Measurements from ENCODE around the gene MEGF6.

MEGF6 gene

DNA sequence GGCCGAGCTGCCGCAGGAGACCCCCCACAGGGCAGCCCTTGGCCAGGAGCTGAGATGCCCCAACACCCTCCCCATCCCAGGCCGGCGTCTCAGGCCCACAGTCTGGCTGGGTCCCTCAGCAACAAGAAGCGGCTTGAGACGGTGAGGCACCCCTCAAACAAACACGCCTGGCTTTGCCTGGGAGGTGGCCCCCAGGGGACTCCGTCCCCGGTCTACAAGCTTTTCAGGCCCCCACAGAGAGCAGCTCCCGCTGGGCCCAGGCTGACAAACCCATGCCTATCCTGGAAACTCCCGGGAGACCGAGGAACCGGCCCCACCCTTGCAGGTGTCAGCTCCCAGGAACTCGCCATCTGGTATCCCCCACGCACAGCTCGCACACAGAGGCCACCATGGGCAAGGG lies 89.9 kb downstream of the MEGF6 start:
- no peak for DNase-seq (ENCODE audit: low spot score)

DNA sequence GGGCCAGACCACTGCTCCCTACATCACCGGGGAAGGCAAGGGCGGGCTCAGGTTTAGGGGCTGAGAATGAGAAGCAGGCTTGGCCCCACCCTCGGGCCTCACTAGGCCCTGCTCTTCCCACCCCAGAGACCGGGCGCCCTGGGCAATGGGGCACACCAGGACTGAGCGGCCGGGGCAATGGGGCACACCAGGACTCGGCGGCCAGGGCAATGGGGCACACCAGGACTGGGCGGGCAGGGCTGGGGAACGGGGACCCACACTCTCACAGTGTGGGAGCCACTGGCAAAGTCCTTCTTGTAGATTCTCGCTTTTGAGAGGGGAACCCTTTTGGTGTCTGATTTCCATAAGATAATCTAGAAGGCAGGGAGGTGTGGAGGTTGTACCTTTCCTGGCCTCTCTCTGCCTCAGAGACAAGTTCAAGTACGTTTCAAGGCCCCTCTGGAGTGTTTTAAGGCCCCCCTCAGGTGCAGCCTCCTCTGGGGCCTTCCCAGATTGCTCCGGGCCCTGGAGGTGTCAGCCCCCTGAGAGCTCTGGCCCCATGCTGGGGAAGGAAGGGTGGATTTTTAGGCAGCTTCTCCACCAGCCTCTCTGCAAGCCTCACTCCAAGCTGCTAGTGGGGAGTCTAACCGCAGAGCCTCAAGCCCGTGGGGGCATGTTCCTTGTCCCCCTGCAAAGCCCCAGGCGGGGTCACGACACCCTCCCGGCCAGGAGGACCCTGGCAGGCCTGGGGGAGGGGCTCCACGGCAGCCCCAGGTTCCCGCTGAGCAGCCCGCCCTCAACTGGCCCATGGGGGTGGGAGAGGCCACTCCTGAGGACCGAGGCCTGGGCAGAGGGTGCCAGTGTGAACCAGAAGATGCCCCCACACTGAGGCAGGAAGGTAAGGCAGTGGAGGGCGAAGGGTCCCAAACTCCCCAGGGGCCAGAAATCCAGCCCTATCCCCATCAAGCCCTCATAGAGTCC lies 90.6 kb downstream of the MEGF6 start:
- no peak for DNase-seq (ENCODE audit: low spot score)

DNA sequence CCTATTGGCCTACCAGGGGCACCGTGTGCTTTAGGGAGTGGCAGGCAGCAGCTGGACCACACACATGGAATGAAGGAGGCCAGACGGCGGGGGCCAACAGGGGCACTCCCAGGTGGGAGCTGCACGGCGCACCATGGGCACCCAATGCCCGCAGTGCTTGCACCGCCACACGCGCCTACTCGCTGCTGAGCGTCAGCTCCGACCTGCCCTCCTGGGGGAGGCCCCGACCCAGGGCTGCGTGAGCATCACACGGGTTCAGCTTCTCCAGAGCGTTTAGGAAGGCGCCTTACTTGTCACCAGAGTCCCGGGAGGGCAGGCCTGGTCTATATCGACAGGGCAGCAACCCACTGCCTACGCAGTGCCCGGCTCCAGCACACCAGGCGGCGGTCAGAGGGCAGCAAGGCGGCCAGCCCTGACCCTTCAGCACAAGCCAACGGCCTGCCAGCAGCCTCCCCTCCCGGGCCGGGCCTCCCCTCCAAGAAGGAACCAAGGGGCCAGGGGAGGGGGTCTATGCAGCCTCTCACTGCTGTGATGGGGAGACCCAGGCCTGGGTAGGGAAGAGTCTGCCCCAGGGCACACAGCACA lies 91.9 kb downstream of the MEGF6 start:
- no peak for DNase-seq (ENCODE audit: low spot score)

DNA sequence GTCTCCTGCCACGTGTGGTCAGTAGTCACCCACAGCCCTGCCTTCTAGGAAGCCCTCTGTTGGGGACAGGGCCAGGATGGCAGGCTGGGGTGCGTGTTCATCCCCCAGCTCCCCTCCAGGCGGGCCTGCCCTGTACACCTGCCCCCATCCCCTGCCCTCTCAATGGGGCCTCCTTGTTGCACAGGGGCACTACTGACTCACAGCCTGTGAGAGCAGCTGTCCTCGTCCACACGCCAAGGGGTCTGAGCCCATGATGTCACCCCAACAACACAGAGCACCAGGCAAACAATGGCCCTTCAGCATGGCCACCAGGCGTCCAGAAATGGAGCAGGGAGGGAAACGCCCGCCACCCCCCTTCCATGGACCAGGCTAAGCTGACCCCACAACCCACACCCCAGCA lies 92.6 kb downstream of the MEGF6 start:
- no peak for DNase-seq (ENCODE audit: low spot score)

DNA sequence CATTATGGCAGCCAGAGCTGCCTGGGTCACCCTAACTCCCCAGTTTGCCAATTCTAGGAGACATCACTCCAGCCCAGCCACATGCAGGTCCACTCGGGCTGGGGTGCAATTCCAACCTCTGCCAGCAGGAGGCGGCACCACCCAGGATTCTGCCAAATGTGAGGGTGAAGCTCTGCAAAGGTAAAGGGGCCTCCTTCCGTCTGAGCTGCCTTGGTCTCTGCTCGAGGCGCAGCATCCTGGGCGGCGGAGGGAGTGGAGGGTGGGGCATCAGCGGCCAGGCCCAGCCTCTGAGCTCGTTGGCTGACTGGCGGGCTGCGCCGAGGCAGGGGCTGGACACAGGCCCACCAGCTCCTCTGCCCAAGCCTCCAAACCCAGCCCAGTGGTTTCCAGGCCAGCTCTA lies 93.1 kb downstream of the MEGF6 start:
- DNase-seq (ENCODE audit: low spot score), result no peak

DNA sequence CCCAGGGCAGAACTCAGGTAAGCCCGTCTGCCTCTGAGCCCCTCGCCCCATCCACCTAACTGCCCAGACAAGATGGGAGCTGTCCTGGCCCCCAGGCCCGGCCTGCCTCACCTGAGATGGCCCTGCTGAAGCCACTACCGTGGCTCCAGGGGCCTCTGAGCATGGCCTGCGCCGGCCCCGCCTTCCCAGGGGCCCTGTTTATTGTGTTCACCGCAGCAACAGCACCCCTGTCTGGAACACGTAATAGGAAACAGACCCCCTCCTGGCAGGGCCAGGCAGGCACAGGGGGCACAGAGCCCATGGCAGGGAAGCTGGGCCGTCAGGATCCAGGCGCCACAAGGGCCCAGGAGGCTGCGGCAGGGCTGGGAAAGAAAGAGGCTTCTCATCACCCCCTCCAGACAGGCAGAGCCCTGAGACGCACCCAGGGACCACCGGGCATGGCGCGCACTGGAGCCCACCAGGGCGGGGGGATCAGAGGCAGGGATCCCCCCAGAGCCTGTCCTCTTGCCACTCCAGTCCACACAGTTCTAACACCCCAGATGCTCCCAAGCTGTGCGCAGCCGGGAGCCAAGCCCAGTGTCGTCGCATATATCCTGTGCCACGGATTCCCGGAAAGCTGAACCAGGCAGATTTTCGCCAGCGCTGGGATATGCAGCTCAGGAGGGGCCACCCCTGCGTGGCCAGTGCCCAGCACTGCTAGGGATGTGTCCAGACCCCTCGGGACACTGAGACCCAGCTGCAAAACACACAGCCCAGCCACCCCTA lies 94.2 kb downstream of the MEGF6 start:
- DNase-seq (ENCODE audit: low spot score), result no peak

DNA sequence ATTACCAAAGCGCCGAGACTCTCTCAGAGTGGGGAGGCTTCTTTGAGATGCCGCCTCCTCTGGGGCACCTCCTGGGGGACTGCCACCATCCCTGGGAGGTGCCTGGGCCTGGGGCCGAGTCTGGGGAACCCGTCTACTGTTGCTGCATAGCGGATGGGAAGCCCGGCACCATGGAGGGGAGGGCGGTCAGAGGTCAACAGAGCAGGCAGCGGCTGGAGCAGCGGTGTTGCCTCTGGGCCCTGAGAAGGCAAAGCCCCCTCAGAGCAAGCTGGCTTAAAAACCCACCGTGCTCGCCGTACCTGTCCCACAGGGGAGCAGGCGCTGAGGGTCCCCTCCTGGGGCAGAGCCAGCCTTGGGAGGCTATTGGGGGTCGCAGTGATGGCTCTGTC lies 94.8 kb downstream of the MEGF6 start:
- no peak for DNase-seq (ENCODE audit: low spot score)

DNA sequence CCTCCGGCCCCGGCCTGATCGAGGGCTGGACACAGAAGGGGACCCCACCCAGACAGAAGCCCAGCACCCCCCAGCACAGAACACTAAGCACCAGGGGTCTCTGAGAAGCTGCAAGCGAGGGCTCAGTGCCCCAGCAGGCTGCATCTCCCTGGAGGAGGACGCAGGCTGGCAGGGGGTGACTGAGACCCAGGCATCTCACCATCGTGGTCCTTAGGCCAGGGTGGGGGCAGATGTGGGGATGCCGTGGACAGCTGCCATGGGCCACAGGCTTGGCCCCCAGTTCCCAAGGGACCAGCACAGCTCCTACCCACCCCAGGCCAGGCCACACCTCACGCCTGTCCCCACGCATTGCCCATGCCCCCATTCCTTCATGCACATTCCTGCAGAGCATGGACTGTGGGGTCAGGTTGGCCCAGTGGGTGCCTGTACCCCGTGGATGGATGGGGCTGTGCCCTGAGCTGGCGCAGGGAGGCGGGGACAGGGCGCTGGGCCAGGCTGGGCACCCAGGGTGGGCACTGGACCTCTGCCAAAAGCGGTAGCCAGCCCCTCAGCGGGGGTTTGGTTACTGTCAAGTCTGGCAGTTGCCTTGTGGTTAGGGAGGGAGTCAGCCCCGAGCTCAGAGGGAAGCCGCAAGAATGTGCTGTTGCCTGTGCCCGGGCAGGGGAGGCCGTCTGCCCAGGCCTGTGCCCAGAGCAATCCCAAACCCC lies 95.4 kb downstream of the MEGF6 start:
- DNase-seq (ENCODE audit: low spot score), result no peak

DNA sequence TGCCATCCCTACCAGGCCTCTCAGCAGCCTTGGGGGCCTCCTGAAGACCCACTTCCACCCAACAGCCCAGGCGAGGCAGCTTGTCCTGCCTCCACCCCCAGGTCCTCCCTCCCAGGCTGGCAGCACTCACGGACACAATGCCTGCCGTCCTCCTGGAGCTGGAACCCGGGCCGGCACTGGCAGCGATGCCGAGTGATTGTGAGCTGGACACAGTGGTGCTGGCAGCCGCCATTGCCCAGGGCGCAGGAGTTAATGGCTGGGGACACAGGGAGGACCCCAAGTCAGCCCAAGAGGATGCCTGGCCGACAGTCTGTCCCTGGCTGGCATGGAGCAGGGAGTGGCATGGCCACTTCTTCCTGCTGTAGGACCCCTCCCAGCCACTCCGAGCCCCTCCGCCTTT lies 96.0 kb downstream of the MEGF6 start:
- DNase-seq (ENCODE audit: low spot score), result no peak

DNA sequence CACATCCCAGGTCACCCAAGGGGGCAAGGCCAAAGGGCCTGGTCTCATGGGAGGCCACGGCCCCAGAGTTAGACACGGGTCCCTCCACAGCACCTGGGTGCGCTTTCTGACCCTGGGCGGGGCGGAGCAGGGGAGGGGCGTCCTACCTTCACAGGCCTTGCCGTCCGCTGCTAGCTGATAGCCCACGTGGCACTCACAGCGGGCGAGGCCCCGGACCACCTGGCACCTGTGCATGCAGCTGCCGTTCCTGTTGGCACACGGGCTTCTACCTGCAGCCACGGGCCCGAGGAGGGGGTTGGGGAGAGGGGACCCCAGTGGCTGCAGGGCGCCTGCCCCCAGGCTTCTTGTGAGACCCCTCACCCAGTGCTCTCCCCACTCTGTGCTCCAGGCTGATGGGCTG lies 96.9 kb downstream of the MEGF6 start:
- no peak for DNase-seq (ENCODE audit: low spot score)

DNA sequence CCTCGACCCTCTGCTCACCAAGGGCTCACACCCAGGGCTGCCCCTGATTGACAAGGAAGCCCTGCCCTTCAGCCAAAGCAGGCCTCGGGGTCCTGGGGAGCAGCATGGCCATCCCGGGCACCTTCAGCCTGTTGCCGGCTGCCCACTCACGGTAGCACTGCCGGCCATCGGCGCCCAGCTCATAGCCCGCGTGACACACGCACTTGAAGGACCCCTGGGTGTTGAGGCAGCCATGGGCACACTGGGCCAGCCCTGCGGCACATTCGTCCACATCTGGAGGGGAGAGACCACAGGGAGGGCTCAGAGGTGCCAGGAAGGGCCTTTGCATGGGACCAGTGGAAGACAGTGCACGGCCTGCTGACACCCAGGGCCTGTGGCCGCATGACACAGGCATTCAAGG lies 99.5 kb downstream of the MEGF6 start:
- no peak for DNase-seq (ENCODE audit: low spot score)

DNA sequence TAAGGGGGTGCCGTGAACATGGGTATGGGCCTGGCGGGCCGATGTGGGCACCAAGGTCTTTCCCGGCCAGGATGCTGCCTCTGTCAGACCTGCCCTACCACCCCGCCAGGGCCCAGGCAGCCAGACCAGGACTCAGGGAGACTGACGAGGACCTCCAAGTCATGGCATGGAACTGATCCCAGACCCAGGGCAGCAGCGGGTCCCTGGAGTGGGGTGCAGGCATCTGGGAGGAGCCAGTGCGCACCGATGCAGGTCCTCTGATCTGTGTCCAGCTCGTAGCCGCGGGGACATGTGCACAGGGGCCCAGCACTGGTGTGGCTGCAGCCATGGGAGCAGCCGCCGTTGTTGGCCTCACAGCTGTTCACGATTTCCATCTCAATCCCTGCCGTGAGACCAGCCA lies 100.0 kb downstream of the MEGF6 start:
- no peak for DNase-seq (ENCODE audit: low spot score)

DNA sequence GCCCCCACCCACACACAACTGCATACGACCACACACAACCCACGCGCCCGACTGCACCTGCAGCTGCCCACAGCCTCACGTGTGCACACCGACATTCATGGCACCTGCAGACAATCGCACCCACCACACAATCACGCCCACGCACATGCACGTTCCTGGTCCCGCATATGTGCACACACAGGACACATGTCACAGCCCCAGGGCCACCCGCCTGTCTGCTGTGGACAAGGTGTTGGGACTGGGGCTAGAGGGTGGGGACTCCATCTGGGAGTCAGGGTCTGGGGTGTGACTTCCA lies 100.4 kb downstream of the MEGF6 start:
- no peak for DNase-seq (ENCODE audit: low spot score)

DNA sequence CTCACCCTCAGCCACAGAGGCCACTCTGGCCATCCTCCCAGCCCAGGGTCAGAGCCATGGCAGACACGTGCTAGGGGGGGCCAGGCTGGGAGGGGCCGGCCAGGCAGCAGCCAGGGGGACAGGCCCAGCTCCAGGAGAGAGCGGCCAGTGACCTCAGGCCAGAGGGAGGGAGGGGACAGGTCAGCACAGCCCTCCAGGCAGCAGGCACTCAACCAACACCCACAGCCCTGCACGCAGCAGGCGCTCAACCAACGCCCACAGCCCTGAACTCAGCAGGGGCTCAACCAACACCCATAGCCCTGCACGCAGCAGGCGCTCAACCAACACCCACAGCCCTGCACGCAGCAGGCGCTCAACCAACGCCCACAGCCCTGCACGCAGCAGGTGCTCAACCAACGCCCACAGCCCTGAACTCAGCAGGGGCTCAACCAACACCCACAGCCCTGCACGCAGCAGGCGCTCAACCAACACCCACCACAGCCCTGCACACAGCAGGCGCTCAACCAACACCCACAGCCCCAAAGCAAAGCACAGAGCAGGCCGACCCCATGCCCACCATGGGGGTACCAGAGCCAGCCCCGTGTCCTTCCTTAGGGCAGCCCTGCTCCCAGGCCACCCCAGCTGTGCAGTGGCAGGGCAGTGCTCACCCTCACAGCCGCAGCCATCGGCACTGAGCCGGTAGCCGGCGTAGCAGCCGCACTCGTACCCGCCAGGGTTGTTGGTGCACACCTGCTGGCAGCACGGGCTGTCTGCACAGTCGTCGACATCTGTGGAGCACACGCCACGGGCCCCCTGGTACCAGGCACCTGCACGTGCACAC lies 101.0 kb downstream of the MEGF6 start:
- peak; percentile 6 for DNase-seq (ENCODE audit: low spot score)

DNA sequence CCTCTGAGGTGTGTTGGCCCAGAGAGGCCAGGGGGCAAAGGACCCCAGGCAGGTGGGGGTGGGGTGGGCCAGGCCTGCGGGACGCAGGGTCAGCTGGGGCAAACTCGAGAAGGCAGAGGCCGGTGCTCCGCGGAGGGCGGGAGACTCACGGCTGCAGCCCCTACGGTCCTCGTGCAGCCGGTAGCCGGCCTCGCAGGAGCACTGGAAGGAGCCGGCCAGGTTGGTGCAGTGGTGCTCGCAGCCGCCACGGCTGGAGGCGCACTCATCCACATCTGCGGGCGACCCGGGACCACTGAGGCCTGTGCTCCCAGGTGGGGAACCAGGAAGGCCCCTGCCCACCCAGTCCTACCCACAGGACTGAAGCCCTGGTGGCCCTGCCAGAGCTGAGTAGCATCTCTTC lies 101.6 kb downstream of the MEGF6 start:
- no peak for DNase-seq (ENCODE audit: low spot score)

DNA sequence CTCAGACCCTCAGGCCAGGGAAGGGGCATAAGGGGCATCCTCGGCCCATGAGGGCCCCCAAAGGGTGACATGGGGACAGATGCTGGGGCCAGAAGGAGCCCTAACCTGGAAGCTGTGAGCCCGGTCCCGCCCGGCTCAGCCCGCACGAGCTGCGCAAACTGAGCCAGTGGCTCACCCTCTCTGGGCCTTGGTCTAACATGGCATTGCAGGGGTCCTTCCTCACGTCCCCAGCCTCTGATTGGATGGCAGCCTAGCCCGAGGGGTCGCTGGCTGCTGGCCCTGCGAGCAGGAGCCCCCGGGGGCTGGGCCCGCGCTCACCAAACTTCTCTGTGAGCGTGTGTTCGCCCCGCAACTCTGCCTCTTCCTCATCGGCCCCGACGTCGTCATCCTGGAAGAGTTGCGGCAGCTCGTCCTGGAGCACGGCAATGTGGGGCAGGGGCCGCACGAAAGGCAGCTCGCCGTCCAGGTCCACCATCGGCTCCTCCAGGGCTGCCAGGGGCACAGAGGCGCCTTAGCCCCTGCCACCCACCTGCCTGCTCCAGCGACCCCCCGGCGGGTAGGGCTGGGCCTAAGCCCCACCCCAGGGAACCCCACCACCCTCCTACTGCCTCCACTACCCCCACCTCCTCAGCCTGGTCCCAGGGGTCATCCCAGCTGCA lies 102.4 kb downstream of the MEGF6 start:
- no peak for DNase-seq (ENCODE audit: low spot score)

DNA sequence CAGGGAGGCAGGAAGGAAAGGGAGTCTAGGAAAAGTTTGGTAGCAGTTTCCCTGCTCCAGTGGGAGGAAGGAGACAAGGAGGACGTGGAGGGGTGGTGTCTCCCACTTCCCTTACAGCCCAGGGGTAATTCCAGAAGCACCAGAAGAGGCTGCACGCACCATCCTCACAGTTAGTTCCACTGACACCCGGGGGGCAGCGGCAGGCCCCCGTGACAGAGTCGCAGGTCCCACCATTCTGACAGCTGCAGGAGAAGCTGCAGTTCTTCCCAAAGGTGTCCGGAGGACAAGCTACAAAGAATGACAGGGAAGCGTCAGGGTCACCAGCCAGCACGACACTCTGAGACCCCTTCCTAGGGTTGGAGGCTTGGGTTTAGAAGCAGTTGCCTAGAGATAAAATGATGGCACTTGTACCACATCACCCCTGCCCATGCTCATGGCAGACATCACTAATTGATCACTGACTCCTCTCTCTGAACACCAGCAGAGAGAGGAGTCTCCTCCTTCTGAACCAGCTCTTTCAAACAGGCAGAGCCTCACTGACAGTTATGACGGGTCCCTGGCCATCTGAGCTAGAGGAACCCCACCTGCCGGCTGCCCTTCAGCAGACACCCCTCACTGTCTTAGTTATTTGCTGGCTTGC lies 103.6 kb downstream of the MEGF6 start:
- DNase-seq (ENCODE audit: low spot score), result no peak

DNA sequence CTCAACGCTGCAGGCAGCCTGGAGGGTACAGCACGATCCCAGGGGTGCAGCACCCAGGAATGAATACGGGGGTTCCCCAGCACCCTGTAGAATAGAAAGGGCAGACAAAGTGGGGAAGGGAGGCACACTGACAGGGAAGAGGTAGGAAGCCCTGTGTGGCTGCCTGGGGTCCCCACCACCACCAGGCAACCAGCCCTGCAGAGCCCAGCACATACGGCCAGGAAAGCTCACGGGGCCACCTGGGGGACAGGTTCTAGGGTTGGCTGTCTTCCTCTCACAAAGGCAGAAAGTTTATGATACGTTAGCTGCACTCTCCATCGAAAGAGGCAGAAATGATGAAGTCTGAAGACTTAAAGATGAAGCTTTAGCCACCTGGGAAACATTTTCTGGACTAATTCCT lies 104.4 kb downstream of the MEGF6 start:
- no peak for DNase-seq (ENCODE audit: low spot score)

DNA sequence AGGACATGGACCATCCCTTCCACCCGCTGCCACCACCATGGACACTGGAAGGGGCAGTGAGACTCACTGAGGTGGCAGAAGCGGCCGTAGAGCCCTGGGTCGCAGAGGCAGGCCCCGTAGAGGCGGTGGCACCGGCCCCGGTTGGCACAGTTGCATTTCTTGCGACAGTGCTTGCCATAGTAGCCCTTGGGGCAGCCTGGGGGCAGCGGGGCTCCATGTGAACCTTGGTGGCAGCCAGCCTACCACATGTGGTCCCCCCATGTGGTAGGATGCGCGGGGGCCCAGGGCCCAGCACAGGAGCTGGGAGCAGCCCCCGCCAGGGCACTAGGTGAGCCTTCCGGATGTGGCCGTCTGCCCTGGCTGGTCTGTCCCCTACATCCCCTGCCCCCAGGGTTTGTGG lies 105.3 kb downstream of the MEGF6 start:
- no peak for DNase-seq (ENCODE audit: low spot score)

DNA sequence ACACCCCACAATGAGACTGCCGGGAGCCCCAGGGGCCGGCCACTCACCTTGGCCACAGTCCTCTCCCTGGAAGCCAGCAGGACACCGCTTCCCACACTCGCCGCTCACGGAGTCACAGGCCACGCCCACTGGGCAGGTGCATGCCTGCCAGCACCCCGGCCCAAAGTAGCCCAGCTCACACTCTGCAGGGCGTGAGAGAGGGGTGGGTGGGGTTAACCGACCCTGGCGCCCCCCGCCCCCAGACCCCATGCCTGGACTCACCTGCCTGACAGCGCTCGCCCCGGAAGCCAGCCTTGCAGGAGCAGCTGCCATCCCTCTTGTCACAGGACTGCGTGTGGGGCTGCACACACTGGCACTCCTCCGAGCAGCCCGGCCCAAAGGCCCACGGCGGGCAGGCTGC lies 106.1 kb downstream of the MEGF6 start:
- no peak for DNase-seq (ENCODE audit: low spot score)

DNA sequence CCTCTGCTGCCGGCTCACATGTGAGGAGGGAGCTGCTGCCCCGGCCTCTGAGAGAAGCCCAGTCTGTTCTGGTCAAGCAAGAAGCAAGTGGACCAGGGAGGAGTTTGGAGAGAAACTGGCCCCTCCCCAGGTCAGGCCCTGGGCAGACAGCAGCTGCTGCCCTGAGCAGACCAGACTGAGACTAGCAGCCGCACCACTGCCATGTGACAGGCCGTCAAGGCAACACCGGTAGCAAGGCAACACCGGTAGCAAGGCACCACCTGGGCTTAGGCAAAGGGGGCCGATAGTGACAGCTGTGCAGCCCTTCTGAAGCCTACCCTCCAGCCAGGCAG lies 106.5 kb downstream of the MEGF6 start:
- DNase-seq (ENCODE audit: low spot score), result no peak

Measured in putamen (tissue), 1 donor.